Stimulated activated CD8-positive, alpha-beta memory T cell treated with anti-CD3 and anti-CD28 coated beads, Interleukin-7, amount 100 ng/mL, for 24 hours (primary cell): Measurements from ENCODE around the gene KBTBD12.

Source experiments
- DNase-seq: peaks from one replicate; pipeline ENCODE4 v3.0.0-alpha.2; 2020; ENCODE audit warnings: low read depth

KBTBD12 gene

GRCh38 chr3:127985655-127986225 lies 70.7 kb downstream of the KBTBD12 start:
- no peak for DNase-seq

- DNase-seq = no peak
Observed at GRCh38 chr3:127986803-127987202, 71.8 kb downstream of the KBTBD12 start.

GRCh38 chr3:127987309-127987995 lies 72.4 kb downstream of the KBTBD12 start:
- DNase-seq = no peak

- DNase-seq = no peak
Observed at GRCh38 chr3:127988770-127989557, 73.9 kb downstream of the KBTBD12 start.

GRCh38 chr3:127990051-127990450 lies 75.0 kb downstream of the KBTBD12 start:
- no peak for DNase-seq

- no peak for DNase-seq
Observed at GRCh38 chr3:127990461-127990860, 75.4 kb downstream of the KBTBD12 start.

DNA sequence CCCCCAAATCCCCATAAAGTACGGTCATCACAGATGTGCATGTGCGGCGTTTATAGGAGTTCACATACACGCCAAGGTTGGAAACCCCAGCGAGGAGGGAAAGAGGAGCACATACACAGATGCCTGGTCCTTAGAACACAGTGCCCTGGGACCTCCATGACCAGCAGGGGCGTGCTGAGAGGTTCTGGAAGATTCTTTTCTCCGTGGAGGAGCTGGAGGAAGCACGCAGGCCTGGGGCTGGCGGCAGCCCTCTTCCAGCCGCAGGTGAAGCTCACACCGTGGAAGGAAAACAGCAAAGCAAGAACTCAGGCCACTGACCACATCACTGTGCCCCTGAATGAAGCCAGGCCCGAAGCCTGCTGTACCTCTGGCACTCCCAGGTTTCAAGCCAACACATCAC lies 76.2 kb downstream of the KBTBD12 start:
- DNase-seq = no peak

GRCh38 chr3:127991681-127992080 lies 76.6 kb downstream of the KBTBD12 start:
- DNase-seq = no peak

DNA sequence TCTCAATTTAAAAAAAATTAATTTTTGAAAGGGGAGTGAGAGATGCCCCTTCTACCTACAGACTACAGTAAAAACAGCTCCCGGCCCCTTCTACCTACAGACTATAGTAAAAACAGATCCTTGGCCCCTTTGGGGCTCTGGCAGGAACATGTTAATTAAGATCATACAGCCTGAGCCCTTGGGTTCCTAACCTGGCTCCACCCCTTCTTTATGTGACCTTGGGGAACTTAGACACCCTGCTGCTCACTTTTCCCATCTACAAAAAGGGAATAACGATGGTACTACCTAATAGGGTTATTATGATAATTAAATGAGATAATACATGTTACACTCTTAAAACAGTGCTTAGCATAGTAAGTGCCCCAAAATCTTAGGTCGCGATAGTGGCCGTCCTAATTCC lies 77.1 kb downstream of the KBTBD12 start:
- DNase-seq = no peak

- no peak for DNase-seq
Observed at GRCh38 chr3:127994011-127994410, 79.0 kb downstream of the KBTBD12 start.

DNA sequence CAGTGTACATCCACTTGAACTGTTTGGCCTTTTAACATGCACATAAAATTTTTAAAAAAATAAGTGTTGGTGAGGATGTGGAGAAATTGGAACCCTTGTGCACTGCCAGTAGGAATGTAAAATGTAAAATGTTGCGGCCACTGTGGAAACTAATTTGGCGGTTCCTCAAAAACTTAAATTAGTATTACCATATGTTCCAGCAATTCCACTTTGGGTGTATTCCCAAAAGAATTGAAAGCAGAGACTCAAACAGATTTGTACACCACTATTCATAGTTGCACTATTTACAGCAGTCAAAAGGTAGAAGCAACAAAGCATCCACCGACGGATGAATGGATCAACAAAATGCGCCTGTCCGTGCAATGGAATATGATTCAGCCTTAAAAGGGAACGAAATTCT lies 82.0 kb downstream of the KBTBD12 start:
- DNase-seq = no peak

DNA sequence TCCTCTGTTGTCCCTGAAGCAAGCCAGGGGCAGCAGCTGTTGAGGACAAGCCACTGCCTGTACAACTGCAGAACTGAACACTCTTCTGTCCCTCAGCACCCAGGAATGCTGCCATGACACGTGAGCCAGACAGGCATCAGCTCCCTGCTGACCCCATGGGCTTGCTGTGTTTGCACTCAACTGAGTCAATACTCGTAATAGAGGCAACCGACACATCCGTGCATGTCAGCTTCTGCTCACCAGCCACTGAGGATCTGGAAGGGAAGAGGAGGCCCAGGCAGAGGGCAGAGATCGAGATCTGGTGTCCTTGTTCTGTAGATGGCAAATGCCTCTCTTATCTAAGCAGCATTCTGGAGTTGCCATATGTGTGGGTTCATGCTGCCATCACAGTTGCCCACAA lies 82.9 kb downstream of the KBTBD12 start:
- no peak for DNase-seq

DNA sequence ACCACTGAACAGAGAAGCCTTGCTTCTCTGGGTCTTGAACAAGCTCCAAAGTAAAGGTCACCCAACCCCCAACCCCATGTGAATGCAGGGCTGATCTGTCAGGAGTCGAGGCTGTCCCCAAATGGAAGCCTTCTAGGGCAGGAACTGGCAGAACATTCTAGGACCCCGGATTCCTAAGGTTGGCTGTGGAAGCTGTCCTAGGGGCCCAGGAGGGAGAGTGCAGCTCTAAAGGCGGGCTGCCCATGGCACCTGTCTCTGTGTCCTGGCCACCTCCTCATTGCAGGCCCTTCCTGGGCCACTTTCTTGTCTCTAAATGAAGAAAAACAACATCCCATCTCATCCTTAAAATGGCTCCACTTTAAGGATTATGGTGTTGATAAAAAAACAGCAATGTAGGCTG lies 83.6 kb downstream of the KBTBD12 start:
- DNase-seq = no peak

DNA sequence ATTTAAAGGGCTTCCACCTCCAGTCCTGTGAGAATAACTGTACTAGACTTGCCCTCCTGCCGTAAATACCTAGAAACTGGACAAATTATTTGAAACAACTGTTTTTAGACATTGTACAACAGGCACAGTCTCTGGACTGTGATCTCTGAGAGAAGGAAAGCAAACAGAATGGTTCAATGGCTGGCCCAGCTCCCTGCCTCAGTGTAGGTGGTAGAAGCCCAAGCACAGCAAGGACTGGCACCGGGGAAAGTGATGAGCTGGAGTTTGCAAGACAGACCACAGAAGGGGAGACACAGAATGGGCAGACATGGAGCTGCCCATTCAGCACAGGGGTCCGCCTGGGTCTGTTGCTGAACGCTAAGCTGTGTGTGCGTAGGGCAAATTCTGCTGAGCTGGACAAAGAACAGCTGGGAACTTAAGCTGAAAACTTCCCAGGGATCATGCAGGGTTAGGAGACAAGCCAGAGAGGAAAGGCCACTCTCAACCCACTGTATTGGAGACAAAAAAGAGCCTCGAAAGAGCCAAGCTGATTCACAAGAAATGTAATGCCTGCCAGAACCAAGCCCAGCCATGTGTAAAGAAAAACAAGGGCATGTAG lies 84.6 kb downstream of the KBTBD12 start:
- DNase-seq = no peak

- DNase-seq = no peak
Observed at GRCh38 chr3:128001576-128001975, 86.5 kb downstream of the KBTBD12 start.

DNA sequence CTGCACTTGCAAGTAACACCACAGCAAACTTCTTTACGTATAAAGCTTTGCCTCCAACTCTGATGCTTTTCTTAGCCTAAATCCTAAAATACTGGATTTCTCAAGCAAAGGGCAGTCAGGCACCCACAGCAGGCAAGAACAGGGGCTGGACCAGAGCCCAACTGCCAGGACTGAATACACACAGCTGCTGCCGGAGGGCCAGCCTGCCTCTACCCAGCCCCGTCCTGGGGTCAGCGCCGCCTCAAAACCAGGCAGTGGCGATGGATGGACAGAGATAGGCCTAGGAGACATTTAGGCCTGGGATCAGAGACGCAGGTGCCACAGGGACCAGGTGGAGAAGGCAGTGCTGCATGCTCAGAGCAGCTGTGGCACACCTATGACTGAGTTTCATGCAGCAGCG lies 89.6 kb downstream of the KBTBD12 start:
- DNase-seq = no peak

- DNase-seq = no peak
Observed at GRCh38 chr3:128006061-128007032, 91.3 kb downstream of the KBTBD12 start.

DNA sequence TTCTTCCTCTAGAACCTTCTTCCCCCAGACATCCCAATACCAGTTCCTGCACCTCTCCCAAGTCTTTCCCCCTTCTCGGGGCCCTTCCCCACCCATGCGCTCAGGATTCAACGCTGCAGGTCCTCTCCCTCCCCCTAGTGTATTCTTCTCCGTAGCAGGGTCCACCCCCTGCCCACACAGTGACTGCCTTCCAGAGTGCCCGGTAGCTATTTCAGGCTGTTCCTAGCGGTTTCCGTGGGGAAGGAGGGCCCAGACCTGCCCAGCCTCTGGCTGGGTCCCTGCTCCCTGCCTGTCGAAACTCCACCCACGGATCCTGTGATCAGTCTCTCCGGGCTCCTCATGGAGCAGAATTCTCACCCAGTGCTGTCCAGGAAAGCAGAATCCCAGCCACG lies 92.0 kb downstream of the KBTBD12 start:
- DNase-seq = no peak

DNA sequence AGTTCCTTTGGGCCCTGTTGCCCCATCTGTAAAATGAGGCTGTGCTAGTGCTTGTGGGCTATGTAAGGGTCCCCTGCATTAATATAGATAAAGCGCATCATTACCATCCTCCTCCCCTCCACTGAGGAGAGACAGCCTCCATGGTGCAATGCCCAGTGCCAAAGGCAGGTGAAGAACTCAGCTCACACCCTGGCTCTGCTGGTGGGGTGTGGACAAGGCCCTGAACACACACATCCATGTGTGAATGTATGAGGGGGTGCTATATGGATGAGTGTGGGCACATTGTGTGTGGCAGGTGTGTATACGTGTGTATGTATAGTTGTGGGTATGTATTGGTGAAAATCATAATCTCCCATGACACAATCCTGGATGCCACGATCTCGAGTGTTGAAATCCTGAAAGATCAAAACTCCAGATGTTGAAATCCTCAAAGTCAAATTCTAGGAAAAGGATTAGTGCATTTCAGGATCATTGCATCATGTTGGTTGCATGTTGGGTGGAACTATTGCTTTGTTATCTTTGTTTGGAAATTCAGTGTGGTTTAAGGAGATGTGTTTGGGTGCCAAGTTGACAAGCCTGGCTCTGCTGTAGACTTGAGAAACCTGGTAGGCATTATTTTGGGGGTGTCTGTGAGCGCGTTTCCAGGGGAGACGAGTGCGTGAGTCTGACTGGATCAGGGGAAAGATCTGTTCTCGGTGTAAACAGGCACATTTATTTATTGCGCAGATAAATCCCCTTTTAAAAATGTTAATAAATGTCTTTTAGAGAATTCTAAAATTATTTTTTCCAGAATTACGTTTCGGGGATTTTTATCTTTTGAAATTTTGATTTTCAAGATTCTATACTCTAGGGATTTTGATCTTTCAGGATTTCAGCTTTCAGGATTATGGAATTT lies 95.2 kb downstream of the KBTBD12 start:
- no peak for DNase-seq

DNA sequence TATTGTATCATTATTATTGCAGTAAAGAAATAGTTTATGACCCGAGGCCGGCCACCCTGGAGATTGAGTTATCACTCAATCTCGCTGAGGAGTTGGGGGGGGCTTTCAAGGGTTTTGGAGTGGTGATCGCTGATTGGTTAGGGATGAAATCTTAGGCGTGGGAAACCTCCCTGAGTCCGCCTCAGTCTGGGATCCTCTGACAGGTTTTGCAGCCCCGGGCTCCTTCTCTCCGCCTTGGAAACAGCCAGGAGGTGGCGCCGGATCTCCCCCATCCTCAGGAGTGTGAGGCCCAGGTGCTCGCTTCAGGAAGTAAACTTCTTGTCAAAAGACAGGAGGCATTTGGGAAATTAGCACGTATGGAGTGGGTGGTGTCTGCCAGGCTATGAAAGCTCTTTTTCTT lies 96.1 kb downstream of the KBTBD12 start:
- DNase-seq = no peak

- no peak for DNase-seq
Observed at GRCh38 chr3:128012050-128012449, 97.0 kb downstream of the KBTBD12 start.
